ENCODE results near the gene PRPF38B. TPM values are rescaled to one million over a fixed set of nuclear protein-coding genes. Genes with fewer than 3 reads are reported as not detected.

The PRPF38B gene
- total and polyA plus RNA-seq, 2 donors from 2014 or later = 15.9 to 37.6 TPM

DNA sequence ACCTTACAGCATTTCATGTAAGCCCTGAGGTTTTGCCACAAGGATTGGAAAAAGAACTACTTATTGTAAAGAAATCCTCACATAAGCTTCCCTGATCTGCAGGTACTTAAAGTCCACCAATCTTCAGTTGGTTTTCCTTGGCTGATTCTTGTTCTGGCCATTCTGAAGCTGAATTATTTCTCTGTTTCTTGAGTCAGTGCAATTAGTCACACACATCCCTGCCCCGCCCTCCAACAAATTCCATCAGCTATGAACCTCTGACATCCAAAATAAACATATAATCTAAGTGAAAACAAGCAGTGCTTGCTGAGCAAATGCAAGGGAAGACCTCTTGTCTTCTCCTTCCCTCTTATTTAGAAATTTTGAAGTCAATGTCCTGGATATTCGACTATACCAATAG lies 12.4 kb downstream of the PRPF38B start:
- intact Hi-C loops (cut with DNase I) = no loop called here

GRCh38 chr1:108706643-108707042 lies 14.5 kb downstream of the PRPF38B start:
- no peak overlapping the region for H3K9ac ChIP-seq (ENCODE audit: low read length in 3 of 3)
- no peak overlapping the region for H3K27ac ChIP-seq (ENCODE audit: low read depth in 2 of 2, low read length in 2 of 2)
- no peaks in the 10 kb centered on the region for H3K36me3 ChIP-seq (ENCODE audit: control insufficient read depth in 2 of 3, insufficient read depth in 3 of 3, low read length in 3 of 3)
- DNase-seq = no peak
- H3K4me1 ChIP-seq (ENCODE audit: control insufficient read depth in 2 of 3, insufficient read depth in 2 of 3, low read depth in 1 of 3, low read length in 3 of 3) = no peaks in the 10 kb centered on the region
- no peak overlapping the region for H3K4me3 ChIP-seq (ENCODE audit: low read length in 3 of 3)
- intact Hi-C loops (cut with DNase I) = no loop called here
- no peaks in the 10 kb centered on the region for H3K9me3 ChIP-seq (ENCODE audit: control insufficient read depth in 2 of 3, insufficient read depth in 1 of 3, low read length in 3 of 3)
- no peaks in the 10 kb centered on the region for H3K27me3 ChIP-seq (ENCODE audit: control insufficient read depth, insufficient read depth, low read length)
- TF ChIP-seq, protein P1, sequence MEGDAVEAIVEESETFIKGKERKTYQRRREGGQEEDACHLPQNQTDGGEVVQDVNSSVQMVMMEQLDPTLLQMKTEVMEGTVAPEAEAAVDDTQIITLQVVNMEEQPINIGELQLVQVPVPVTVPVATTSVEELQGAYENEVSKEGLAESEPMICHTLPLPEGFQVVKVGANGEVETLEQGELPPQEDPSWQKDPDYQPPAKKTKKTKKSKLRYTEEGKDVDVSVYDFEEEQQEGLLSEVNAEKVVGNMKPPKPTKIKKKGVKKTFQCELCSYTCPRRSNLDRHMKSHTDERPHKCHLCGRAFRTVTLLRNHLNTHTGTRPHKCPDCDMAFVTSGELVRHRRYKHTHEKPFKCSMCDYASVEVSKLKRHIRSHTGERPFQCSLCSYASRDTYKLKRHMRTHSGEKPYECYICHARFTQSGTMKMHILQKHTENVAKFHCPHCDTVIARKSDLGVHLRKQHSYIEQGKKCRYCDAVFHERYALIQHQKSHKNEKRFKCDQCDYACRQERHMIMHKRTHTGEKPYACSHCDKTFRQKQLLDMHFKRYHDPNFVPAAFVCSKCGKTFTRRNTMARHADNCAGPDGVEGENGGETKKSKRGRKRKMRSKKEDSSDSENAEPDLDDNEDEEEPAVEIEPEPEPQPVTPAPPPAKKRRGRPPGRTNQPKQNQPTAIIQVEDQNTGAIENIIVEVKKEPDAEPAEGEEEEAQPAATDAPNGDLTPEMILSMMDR (IDR thresholded peaks at IDR 0.05; ENCODE audit: borderline replicate concordance, extremely low read depth, insufficient read depth) = no peak
- FAIRE-seq = no peak

More for the DNA sequence above, 12.4 kb downstream of the PRPF38B start:
- Histone ChIP-seq H3K27ac (ENCODE audit: low read depth in 2 of 2, low read length in 2 of 2) (no peak overlapping the region), H3K9ac (ENCODE audit: low read length in 3 of 3) (no peak overlapping the region), H3K36me3 (ENCODE audit: control insufficient read depth in 2 of 3, insufficient read depth in 3 of 3, low read length in 3 of 3) (peaks cover 2 to 18% (median 6%) of the 10 kb centered on the region in 3 donors), H3K4me1 (ENCODE audit: control insufficient read depth in 2 of 3, insufficient read depth in 2 of 3, low read depth in 1 of 3, low read length in 3 of 3) (no peaks in the 10 kb centered on the region), H3K27me3 (ENCODE audit: control insufficient read depth, insufficient read depth, low read length) (no peaks in the 10 kb centered on the region), H3K4me3 (ENCODE audit: low read length in 3 of 3) (no peak overlapping the region), H3K9me3 (ENCODE audit: control insufficient read depth in 2 of 3, insufficient read depth in 1 of 3, low read length in 3 of 3) (no peaks in the 10 kb centered on the region)
- no peak for DNase-seq
- TF ChIP-seq, protein P1 (IDR thresholded peaks at IDR 0.05; ENCODE audit: borderline replicate concordance, extremely low read depth, insufficient read depth) = no peak
- FAIRE-seq = no peak

GRCh38 chr1:108708691-108709660 lies 16.9 kb downstream of the PRPF38B start:
- Histone ChIP-seq H3K36me3 (ENCODE audit: control insufficient read depth in 2 of 3, insufficient read depth in 3 of 3, low read length in 3 of 3) (no peaks in the 10 kb centered on the region), H3K4me3 (ENCODE audit: low read length in 3 of 3) (no peak overlapping the region), H3K27me3 (ENCODE audit: control insufficient read depth, insufficient read depth, low read length) (no peaks in the 10 kb centered on the region), H3K9me3 (ENCODE audit: control insufficient read depth in 2 of 3, insufficient read depth in 1 of 3, low read length in 3 of 3) (no peaks in the 10 kb centered on the region), H3K9ac (ENCODE audit: low read length in 3 of 3) (no peak overlapping the region), H3K4me1 (ENCODE audit: control insufficient read depth in 2 of 3, insufficient read depth in 2 of 3, low read depth in 1 of 3, low read length in 3 of 3) (no peaks in the 10 kb centered on the region), H3K27ac (ENCODE audit: low read depth in 2 of 2, low read length in 2 of 2) (no peak overlapping the region)
- TF ChIP-seq, protein P1 (IDR thresholded peaks at IDR 0.05; ENCODE audit: borderline replicate concordance, extremely low read depth, insufficient read depth) = peak; percentile 3
- intact Hi-C loops (cut with DNase I) = no loop called here
- DNase-seq = no peak
- no peak for FAIRE-seq

Measured in kidney (tissue), 14 donors.